Measurements from ENCODE around the gene ZMIZ1.

The ZMIZ1 gene

GRCh38 chr10:79252971-79253370 is 184.2 kb downstream of the ZMIZ1 start:
- WGBS (ENCODE audit: extremely low coverage, insufficient coverage, insufficient read length): no CpG with 5 or more reads among the region's 4 CpGs
- DNase-seq: no peak
- H3K4ac ChIP-seq (ENCODE audit: low read depth, low read length): no peak overlapping the region

DNA sequence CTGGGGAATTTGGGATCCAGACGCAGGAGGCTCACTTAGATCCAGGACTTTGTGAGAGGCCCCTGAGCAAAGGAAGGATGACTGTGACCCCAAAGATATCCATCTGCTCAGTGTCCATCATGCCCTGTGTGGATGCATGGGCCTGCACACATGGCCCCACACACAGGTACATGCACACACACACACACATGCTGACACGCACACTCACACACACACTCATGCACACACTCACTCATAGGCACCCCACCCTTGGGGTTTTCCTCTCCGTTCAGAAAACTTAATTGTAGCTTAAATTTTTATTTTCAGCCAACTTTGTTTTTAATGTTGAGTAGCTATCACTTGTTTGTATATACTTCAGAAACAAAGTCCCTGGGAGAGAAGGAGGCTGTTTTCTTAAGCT is 184.9 kb downstream of the ZMIZ1 start:
- no peak overlapping the region for H3K4me3 ChIP-seq (ENCODE audit: low read depth, low read length)
- no peaks in the 10 kb centered on the region for H3K27me3 ChIP-seq (ENCODE audit: insufficient read depth, low read length)
- no peak for DNase-seq
- no peak overlapping the region for H2AK5ac ChIP-seq (ENCODE audit: low read length)
- no peak overlapping the region for H3K9ac ChIP-seq (ENCODE audit: low read length)
- no peak overlapping the region for H3K27ac ChIP-seq (ENCODE audit: low read depth, low read length)
- H3K23ac ChIP-seq (ENCODE audit: low read length): no peak overlapping the region
- H3K9me3 ChIP-seq (ENCODE audit: insufficient read depth, low read depth, low read length): no peaks in the 10 kb centered on the region
- H2BK120ac ChIP-seq (ENCODE audit: insufficient read depth, low read length, poor library complexity): no peak overlapping the region
- peaks cover 3 to 11% of the 10 kb centered on the region in 2 experiments for H3K4me1 ChIP-seq (ENCODE audit: control insufficient read depth in 1 of 2, insufficient read depth in 2 of 2, low read length in 2 of 2)
- H3K18ac ChIP-seq (ENCODE audit: low read length): no peak overlapping the region
- H3K14ac ChIP-seq (ENCODE audit: low read length): no peak overlapping the region
- H2AFZ ChIP-seq (ENCODE audit: insufficient read depth, low read length, poor library complexity): no peak overlapping the region
- no CpG with 5 or more reads among the region's 3 CpGs for whole genome bisulfite sequencing (ENCODE audit: extremely low coverage, insufficient coverage, insufficient read length)
- no peak overlapping the region for H2BK12ac ChIP-seq (ENCODE audit: low read length)
- H4K12ac ChIP-seq (ENCODE audit: low read depth, low read length): no peak overlapping the region
- H3K4me2 ChIP-seq (ENCODE audit: low read length): no peak overlapping the region
- H4K8ac ChIP-seq (ENCODE audit: low read depth, low read length): no peak overlapping the region
- H3K36me3 ChIP-seq (ENCODE audit: control insufficient read depth in 1 of 2, insufficient read depth in 2 of 2, low read length in 2 of 2): peaks cover 58 to 61% of the 10 kb centered on the region in 2 experiments
- H2BK5ac ChIP-seq (ENCODE audit: low read depth, low read length, poor library complexity): no peak overlapping the region
- no peak overlapping the region for H4K91ac ChIP-seq (ENCODE audit: low read depth, low read length)
- H3K4ac ChIP-seq (ENCODE audit: low read depth, low read length): no peak overlapping the region
- peaks cover 1% of the 10 kb centered on the region for H3K79me2 ChIP-seq (ENCODE audit: control insufficient read depth, insufficient read depth, low read length, poor library complexity)
- no peaks in the 10 kb centered on the region for H3K79me1 ChIP-seq (ENCODE audit: low read length)

More at GRCh38 chr10:79252971-79253370, 184.2 kb downstream of the ZMIZ1 start:
- no peaks in the 10 kb centered on the region for H3K27me3 ChIP-seq (ENCODE audit: insufficient read depth, low read length)
- H3K14ac ChIP-seq (ENCODE audit: low read length): no peak overlapping the region
- no peak overlapping the region for H3K9ac ChIP-seq (ENCODE audit: low read length)
- no peak overlapping the region for H4K12ac ChIP-seq (ENCODE audit: low read depth, low read length)
- no peak overlapping the region for H2BK12ac ChIP-seq (ENCODE audit: low read length)
- H3K23ac ChIP-seq (ENCODE audit: low read length): no peak overlapping the region
- H3K79me2 ChIP-seq (ENCODE audit: control insufficient read depth, insufficient read depth, low read length, poor library complexity): peaks cover 1% of the 10 kb centered on the region
- H3K4me3 ChIP-seq (ENCODE audit: low read depth, low read length): no peak overlapping the region
- no peak overlapping the region for H4K91ac ChIP-seq (ENCODE audit: low read depth, low read length)
- no peak overlapping the region for H4K8ac ChIP-seq (ENCODE audit: low read depth, low read length)
- H3K27ac ChIP-seq (ENCODE audit: low read depth, low read length): no peak overlapping the region
- H3K4me2 ChIP-seq (ENCODE audit: low read length): no peak overlapping the region
- H3K36me3 ChIP-seq (ENCODE audit: control insufficient read depth in 1 of 2, insufficient read depth in 2 of 2, low read length in 2 of 2): peaks cover 52 to 54% of the 10 kb centered on the region in 2 experiments
- H3K9me3 ChIP-seq (ENCODE audit: insufficient read depth, low read depth, low read length): no peaks in the 10 kb centered on the region
- no peak overlapping the region for H2AK5ac ChIP-seq (ENCODE audit: low read length)
- H3K79me1 ChIP-seq (ENCODE audit: low read length): no peaks in the 10 kb centered on the region
- H3K4me1 ChIP-seq (ENCODE audit: control insufficient read depth in 1 of 2, insufficient read depth in 2 of 2, low read length in 2 of 2): peaks cover 7 to 18% of the 10 kb centered on the region in 2 experiments
- no peak overlapping the region for H3K18ac ChIP-seq (ENCODE audit: low read length)
- no peak overlapping the region for H2AFZ ChIP-seq (ENCODE audit: insufficient read depth, low read length, poor library complexity)
- H2BK120ac ChIP-seq (ENCODE audit: insufficient read depth, low read length, poor library complexity): no peak overlapping the region
- H2BK5ac ChIP-seq (ENCODE audit: low read depth, low read length, poor library complexity): no peak overlapping the region

- H3K36me3 ChIP-seq (ENCODE audit: control insufficient read depth in 1 of 2, insufficient read depth in 2 of 2, low read length in 2 of 2): peaks cover 53 to 59% of the 10 kb centered on the region in 2 experiments
- H3K4ac ChIP-seq (ENCODE audit: low read depth, low read length): no peak overlapping the region
- H4K8ac ChIP-seq (ENCODE audit: low read depth, low read length): no peak overlapping the region
- H3K79me2 ChIP-seq (ENCODE audit: control insufficient read depth, insufficient read depth, low read length, poor library complexity): peaks cover 1% of the 10 kb centered on the region
- H3K23ac ChIP-seq (ENCODE audit: low read length): no peak overlapping the region
- peak overlapping the region; percentile 6 for H3K18ac ChIP-seq (ENCODE audit: low read length)
- no peak overlapping the region for H3K14ac ChIP-seq (ENCODE audit: low read length)
- H4K12ac ChIP-seq (ENCODE audit: low read depth, low read length): no peak overlapping the region
- no peak overlapping the region for H2BK12ac ChIP-seq (ENCODE audit: low read length)
- H3K79me1 ChIP-seq (ENCODE audit: low read length): no peaks in the 10 kb centered on the region
- no peak overlapping the region for H2AFZ ChIP-seq (ENCODE audit: insufficient read depth, low read length, poor library complexity)
- peaks cover 3 to 11% of the 10 kb centered on the region in 2 experiments for H3K4me1 ChIP-seq (ENCODE audit: control insufficient read depth in 1 of 2, insufficient read depth in 2 of 2, low read length in 2 of 2)
- no peak overlapping the region for H3K4me3 ChIP-seq (ENCODE audit: low read depth, low read length)
- no peak overlapping the region for H4K91ac ChIP-seq (ENCODE audit: low read depth, low read length)
- H3K4me2 ChIP-seq (ENCODE audit: low read length): no peak overlapping the region
- no peaks in the 10 kb centered on the region for H3K9me3 ChIP-seq (ENCODE audit: insufficient read depth, low read depth, low read length)
- no peak overlapping the region for H2BK120ac ChIP-seq (ENCODE audit: insufficient read depth, low read length, poor library complexity)
- no CpG with 5 or more reads among the region's 18 CpGs for WGBS (ENCODE audit: extremely low coverage, insufficient coverage, insufficient read length)
- H3K27me3 ChIP-seq (ENCODE audit: insufficient read depth, low read length): no peaks in the 10 kb centered on the region
- no peak for DNase-seq
- H3K27ac ChIP-seq (ENCODE audit: low read depth, low read length): no peak overlapping the region
- H3K9ac ChIP-seq (ENCODE audit: low read length): no peak overlapping the region
- H2BK5ac ChIP-seq (ENCODE audit: low read depth, low read length, poor library complexity): no peak overlapping the region
- H2AK5ac ChIP-seq (ENCODE audit: low read length): no peak overlapping the region
Measured at GRCh38 chr10:79254333-79255006, 185.7 kb downstream of the ZMIZ1 start.

- no peak overlapping the region for H2AK5ac ChIP-seq (ENCODE audit: low read length)
- no peaks in the 10 kb centered on the region for H3K79me1 ChIP-seq (ENCODE audit: low read length)
- no peak overlapping the region for H2BK12ac ChIP-seq (ENCODE audit: low read length)
- H2BK5ac ChIP-seq (ENCODE audit: low read depth, low read length, poor library complexity): no peak overlapping the region
- no peaks in the 10 kb centered on the region for H3K27me3 ChIP-seq (ENCODE audit: insufficient read depth, low read length)
- no peak overlapping the region for H2BK120ac ChIP-seq (ENCODE audit: insufficient read depth, low read length, poor library complexity)
- no peak overlapping the region for H3K9ac ChIP-seq (ENCODE audit: low read length)
- H3K14ac ChIP-seq (ENCODE audit: low read length): no peak overlapping the region
- no peak overlapping the region for H2AFZ ChIP-seq (ENCODE audit: insufficient read depth, low read length, poor library complexity)
- H3K4me1 ChIP-seq (ENCODE audit: control insufficient read depth in 1 of 2, insufficient read depth in 2 of 2, low read length in 2 of 2): peaks cover 3 to 13% of the 10 kb centered on the region in 2 experiments
- WGBS (ENCODE audit: extremely low coverage, insufficient coverage, insufficient read length): no CpG with 5 or more reads among the region's 10 CpGs
- no peak overlapping the region for H4K12ac ChIP-seq (ENCODE audit: low read depth, low read length)
- no peak overlapping the region for H3K18ac ChIP-seq (ENCODE audit: low read length)
- no peak overlapping the region for H3K4me3 ChIP-seq (ENCODE audit: low read depth, low read length)
- no peak for DNase-seq
- H4K91ac ChIP-seq (ENCODE audit: low read depth, low read length): no peak overlapping the region
- no peak overlapping the region for H3K4ac ChIP-seq (ENCODE audit: low read depth, low read length)
- no peak overlapping the region for H3K4me2 ChIP-seq (ENCODE audit: low read length)
- H3K27ac ChIP-seq (ENCODE audit: low read depth, low read length): no peak overlapping the region
- H3K79me2 ChIP-seq (ENCODE audit: control insufficient read depth, insufficient read depth, low read length, poor library complexity): peaks cover 1% of the 10 kb centered on the region
- peaks cover 53 to 59% of the 10 kb centered on the region in 2 experiments for H3K36me3 ChIP-seq (ENCODE audit: control insufficient read depth in 1 of 2, insufficient read depth in 2 of 2, low read length in 2 of 2)
- no peak overlapping the region for H4K8ac ChIP-seq (ENCODE audit: low read depth, low read length)
- no peak overlapping the region for H3K23ac ChIP-seq (ENCODE audit: low read length)
- H3K9me3 ChIP-seq (ENCODE audit: insufficient read depth, low read depth, low read length): no peaks in the 10 kb centered on the region
Measured at GRCh38 chr10:79255007-79255507, 186.3 kb downstream of the ZMIZ1 start.

All from trophoblast cell (in vitro differentiated cells and primary cell).